ENCODE results near the gene C20orf173. TPM values are rescaled to one million over a fixed set of nuclear protein-coding genes. Genes with fewer than 3 reads are reported as not detected.
"Not testable (repeated sequence)": the region's sequence is repeated elsewhere in the genome, so short reads cannot be mapped to it uniquely, and the experiment has no call there.

Gene C20orf173
- total and polyA plus RNA-seq, 5 donors from 2014 or later = not detected

GRCh38 chr20:35544941-35545340 lies 15.5 kb upstream of the C20orf173 start:
- Mint-ChIP-seq H3K36me3 (peaks cover 19% of the 10 kb centered on the region), H3K4me1 (peaks cover 5 to 31% (median 23%) of the 10 kb centered on the region in 4 donors)
- H3K9me3 Mint-ChIP-seq; H3K27ac ChIP-seq (ENCODE audit: insufficient read depth, low read length, poor library complexity, severe bottlenecking); ATAC-seq (ENCODE audit: low read depth in 2 of 2); H3K27me3 Mint-ChIP-seq; H3K27ac Mint-ChIP-seq; H3K4me3 Mint-ChIP-seq; DNase-seq; H3K9me3 ChIP-seq (ENCODE audit: control insufficient read depth in 2 of 2, low read length in 2 of 2); H3K4me3 ChIP-seq (ENCODE audit: low read depth, low read length); H3K27me3 ChIP-seq (ENCODE audit: control insufficient read depth, insufficient read depth, low read length): not testable (repeated sequence)
- H3K4me1 ChIP-seq (ENCODE audit: control insufficient read depth, insufficient read depth, low read length, poor library complexity, severe bottlenecking) = peaks cover 13% of the 10 kb centered on the region
- peaks cover 19% of the 10 kb centered on the region for H3K36me3 ChIP-seq (ENCODE audit: control insufficient read depth, insufficient read depth, low read length)

DNA sequence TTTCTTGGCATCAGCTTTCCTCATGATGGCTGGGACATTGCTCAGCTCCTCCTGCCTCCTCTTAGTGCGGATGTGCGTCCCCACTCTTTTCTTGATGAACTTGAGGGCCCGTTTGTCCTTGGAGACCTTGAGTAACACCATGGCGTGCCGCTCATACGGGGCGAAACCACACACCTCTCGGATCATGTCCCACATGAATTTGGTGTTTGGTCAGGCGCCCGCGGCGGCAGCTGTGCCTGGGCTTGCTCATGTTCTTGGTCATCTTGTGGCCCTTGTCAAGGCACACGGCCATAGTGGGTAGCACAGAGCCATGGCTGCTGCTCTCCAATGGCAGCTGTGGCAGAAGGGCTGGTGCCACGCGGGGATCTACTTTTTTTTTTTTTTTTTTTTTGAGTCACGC lies 15.0 kb upstream of the C20orf173 start:
- Histone ChIP-seq H3K9me3 (ENCODE audit: control insufficient read depth in 2 of 2, low read length in 2 of 2) (no peaks in the 10 kb centered on the region), H3K27ac (ENCODE audit: insufficient read depth, low read length, poor library complexity, severe bottlenecking) (no peak overlapping the region), H3K4me1 (ENCODE audit: control insufficient read depth, insufficient read depth, low read length, poor library complexity, severe bottlenecking) (peaks cover 13% of the 10 kb centered on the region), H3K4me3 (ENCODE audit: low read depth, low read length) (no peak overlapping the region), H3K36me3 (ENCODE audit: control insufficient read depth, insufficient read depth, low read length) (peaks cover 19% of the 10 kb centered on the region), H3K27me3 (ENCODE audit: control insufficient read depth, insufficient read depth, low read length) (no peaks in the 10 kb centered on the region)
- ATAC-seq (ENCODE audit: low read depth in 2 of 2) = no peak
- H3K27ac Mint-ChIP-seq = no peak overlapping the region
- H3K9me3 Mint-ChIP-seq = no peaks in the 10 kb centered on the region
- H3K36me3 Mint-ChIP-seq = peaks cover 15% of the 10 kb centered on the region
- H3K27me3 Mint-ChIP-seq = no peaks in the 10 kb centered on the region
- H3K4me3 Mint-ChIP-seq = peak overlapping the region in 1 of 4 donors; percentile 91
- H3K4me1 Mint-ChIP-seq = peaks cover 5 to 31% (median 23%) of the 10 kb centered on the region in 4 donors
- DNase-seq = no peak

GRCh38 chr20:35542990-35543389 lies 13.5 kb upstream of the C20orf173 start:
- no peak for DNase-seq
- Histone ChIP-seq H3K4me3 (ENCODE audit: low read depth, low read length) (no peak overlapping the region), H3K27me3 (ENCODE audit: control insufficient read depth, insufficient read depth, low read length) (no peaks in the 10 kb centered on the region), H3K4me1 (ENCODE audit: control insufficient read depth, insufficient read depth, low read length, poor library complexity, severe bottlenecking) (peaks cover 13% of the 10 kb centered on the region), H3K27ac (ENCODE audit: insufficient read depth, low read length, poor library complexity, severe bottlenecking) (no peak overlapping the region), H3K36me3 (ENCODE audit: control insufficient read depth, insufficient read depth, low read length) (peaks cover 5% of the 10 kb centered on the region), H3K9me3 (ENCODE audit: control insufficient read depth in 2 of 2, low read length in 2 of 2) (no peaks in the 10 kb centered on the region)
- H3K27ac Mint-ChIP-seq = peak overlapping the region; percentile 46 to 84 (median 56)
- peaks cover 6% of the 10 kb centered on the region for H3K36me3 Mint-ChIP-seq
- no peaks in the 10 kb centered on the region for H3K27me3 Mint-ChIP-seq
- H3K4me1 Mint-ChIP-seq = peaks cover 5 to 31% (median 21%) of the 10 kb centered on the region in 4 donors
- no peak for ATAC-seq (ENCODE audit: low read depth in 2 of 2)
- H3K4me3 Mint-ChIP-seq = peak overlapping the region; percentile 88 to 97 (median 92)
- no peaks in the 10 kb centered on the region for H3K9me3 Mint-ChIP-seq

GRCh38 chr20:35541783-35542662 lies 12.6 kb upstream of the C20orf173 start, which contains the start of gene ERGIC3:
Gene ERGIC3 (plus strand): TSS chr20:35542078. CDS start chr20:35542098, 20 bp downstream.
- H3K27ac ChIP-seq (ENCODE audit: insufficient read depth, low read length, poor library complexity, severe bottlenecking) = peak within 1 kb of the TSS; percentile 81
- no peaks in the 10 kb centered on the region for H3K9me3 ChIP-seq (ENCODE audit: control insufficient read depth in 2 of 2, low read length in 2 of 2)
- no peaks in the 10 kb centered on the region for H3K9me3 Mint-ChIP-seq
- peaks cover 6% of the 10 kb centered on the region for H3K36me3 Mint-ChIP-seq
- peak within 1 kb of the TSS; percentile 79 to 92 (median 84) for H3K27ac Mint-ChIP-seq
- H3K27me3 ChIP-seq (ENCODE audit: control insufficient read depth, insufficient read depth, low read length) = no peaks in the 10 kb centered on the region
- peaks cover 13% of the 10 kb centered on the region for H3K4me1 ChIP-seq (ENCODE audit: control insufficient read depth, insufficient read depth, low read length, poor library complexity, severe bottlenecking)
- peak; percentile 94 to 97 (median 95) for DNase-seq
- H3K36me3 ChIP-seq (ENCODE audit: control insufficient read depth, insufficient read depth, low read length) = no peaks in the 10 kb centered on the region
- peak within 1 kb of the TSS; percentile 88 to 97 (median 92) for H3K4me3 Mint-ChIP-seq
- peaks cover 5 to 31% (median 21%) of the 10 kb centered on the region in 4 donors for H3K4me1 Mint-ChIP-seq
- H3K4me3 ChIP-seq (ENCODE audit: low read depth, low read length) = peak within 1 kb of the TSS; percentile 66
- peak; percentile 97 for ATAC-seq (ENCODE audit: low read depth in 2 of 2)
- H3K27me3 Mint-ChIP-seq = no peaks in the 10 kb centered on the region

GRCh38 chr20:35541118-35541782 lies 11.8 kb upstream of the C20orf173 start:
- Mint-ChIP-seq H3K9me3 (no peaks in the 10 kb centered on the region), H3K27ac (peak overlapping the region; percentile 79 to 92 (median 84)), H3K4me1 (peaks cover 5 to 31% (median 21%) of the 10 kb centered on the region in 4 donors), H3K4me3 (peak overlapping the region; percentile 88 to 97 (median 92)), H3K27me3 (no peaks in the 10 kb centered on the region), H3K36me3 (peaks cover 6% of the 10 kb centered on the region)
- DNase-seq = no peak
- ATAC-seq (ENCODE audit: low read depth in 2 of 2) = no peak
- Histone ChIP-seq H3K4me3 (ENCODE audit: low read depth, low read length) (peak overlapping the region; percentile 62), H3K36me3 (ENCODE audit: control insufficient read depth, insufficient read depth, low read length) (no peaks in the 10 kb centered on the region), H3K4me1 (ENCODE audit: control insufficient read depth, insufficient read depth, low read length, poor library complexity, severe bottlenecking) (peaks cover 13% of the 10 kb centered on the region), H3K27ac (ENCODE audit: insufficient read depth, low read length, poor library complexity, severe bottlenecking) (peak overlapping the region; percentile 81), H3K27me3 (ENCODE audit: control insufficient read depth, insufficient read depth, low read length) (no peaks in the 10 kb centered on the region), H3K9me3 (ENCODE audit: control insufficient read depth in 2 of 2, low read length in 2 of 2) (no peaks in the 10 kb centered on the region)

- Mint-ChIP-seq H3K27ac (no peak overlapping the region), H3K4me3 (peak overlapping the region in 1 of 4 donors; percentile 69), H3K9me3 (no peaks in the 10 kb centered on the region), H3K27me3 (no peaks in the 10 kb centered on the region), H3K36me3 (peaks cover 6% of the 10 kb centered on the region), H3K4me1 (peaks cover 5 to 31% (median 21%) of the 10 kb centered on the region in 4 donors)
- H3K27me3 ChIP-seq (ENCODE audit: control insufficient read depth, insufficient read depth, low read length) = no peaks in the 10 kb centered on the region
- no peaks in the 10 kb centered on the region for H3K36me3 ChIP-seq (ENCODE audit: control insufficient read depth, insufficient read depth, low read length)
- peaks cover 13% of the 10 kb centered on the region for H3K4me1 ChIP-seq (ENCODE audit: control insufficient read depth, insufficient read depth, low read length, poor library complexity, severe bottlenecking)
- no peak overlapping the region for H3K4me3 ChIP-seq (ENCODE audit: low read depth, low read length)
- no peaks in the 10 kb centered on the region for H3K9me3 ChIP-seq (ENCODE audit: control insufficient read depth in 2 of 2, low read length in 2 of 2)
- ATAC-seq (ENCODE audit: low read depth in 2 of 2) = peak in 1 of 2 donors; percentile 16
- peak in 2 of 3 donors; percentile 16 to 41 for DNase-seq
- H3K27ac ChIP-seq (ENCODE audit: insufficient read depth, low read length, poor library complexity, severe bottlenecking) = no peak overlapping the region
Observed at GRCh38 chr20:35539756-35540212, 10.3 kb upstream of the C20orf173 start.

DNA sequence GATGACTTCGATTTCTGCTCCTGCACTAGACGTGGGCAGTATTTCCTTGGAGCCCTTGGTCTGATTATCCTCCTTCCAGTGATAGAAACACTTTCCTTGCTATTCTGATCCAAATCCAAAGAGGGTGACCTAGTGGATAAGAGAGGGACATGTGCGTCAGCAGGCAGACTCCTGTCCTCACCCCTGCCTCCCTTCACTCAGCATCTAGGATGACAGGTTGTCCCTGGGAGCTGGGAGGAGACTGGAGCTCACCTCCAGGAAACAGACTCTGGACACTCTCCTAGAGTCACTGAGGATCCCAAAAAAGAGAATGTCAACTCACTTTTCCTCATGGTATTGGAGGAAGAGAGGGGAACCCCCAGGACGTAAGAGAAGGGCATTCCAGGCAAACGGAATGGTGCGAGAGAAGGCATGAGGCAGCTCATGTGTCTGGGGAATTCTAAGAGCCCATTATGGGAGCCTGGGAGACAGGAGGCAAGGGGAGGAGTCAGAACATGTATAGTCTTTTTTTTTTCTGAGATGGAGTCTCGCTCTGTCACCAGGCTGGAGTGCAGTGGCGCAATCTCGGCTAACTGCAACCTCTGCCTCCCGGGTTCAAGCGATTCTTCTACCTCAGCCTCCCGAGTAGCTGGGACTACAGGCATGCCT lies 2.2 kb downstream of the C20orf173 start:
- ATAC-seq (ENCODE audit: low read depth in 2 of 2) (no peak), DNase-seq (no peak)
- no peak overlapping the region for H3K27ac ChIP-seq (ENCODE audit: insufficient read depth, low read length, poor library complexity, severe bottlenecking)
- no peaks in the 10 kb centered on the region for H3K4me1 Mint-ChIP-seq
- no peaks in the 10 kb centered on the region for H3K27me3 Mint-ChIP-seq
- H3K27ac Mint-ChIP-seq = no peak overlapping the region
- H3K9me3 ChIP-seq (ENCODE audit: control insufficient read depth in 2 of 2, low read length in 2 of 2) = no peaks in the 10 kb centered on the region
- H3K4me1 ChIP-seq (ENCODE audit: control insufficient read depth, insufficient read depth, low read length, poor library complexity, severe bottlenecking) = no peaks in the 10 kb centered on the region
- H3K36me3 ChIP-seq (ENCODE audit: control insufficient read depth, insufficient read depth, low read length) = no peaks in the 10 kb centered on the region
- H3K4me3 ChIP-seq (ENCODE audit: low read depth, low read length) = no peak overlapping the region
- H3K4me3 Mint-ChIP-seq = no peak overlapping the region
- no peaks in the 10 kb centered on the region for H3K36me3 Mint-ChIP-seq
- no peaks in the 10 kb centered on the region for H3K27me3 ChIP-seq (ENCODE audit: control insufficient read depth, insufficient read depth, low read length)
- peaks cover 0 to 2% (median 0%) of the 10 kb centered on the region in 7 donors for H3K9me3 Mint-ChIP-seq

Data from CD4-positive, CD25-positive, alpha-beta regulatory T cell (primary cell).